RCC 7860 (cell line): ENCODE data around the gene LZTR1.

Experiments
- DNase-seq: peaks from one replicate; pipeline ENCODE4 v3.0.0-alpha.2; 2015; ENCODE audit warnings: low spot score
- FAIRE-seq: peaks from 2 replicates; lab custom pipeline; 2012; peaks lifted over from hg19 to GRCh38; lab: Jason Lieb, UNC

Gene LZTR1

DNA sequence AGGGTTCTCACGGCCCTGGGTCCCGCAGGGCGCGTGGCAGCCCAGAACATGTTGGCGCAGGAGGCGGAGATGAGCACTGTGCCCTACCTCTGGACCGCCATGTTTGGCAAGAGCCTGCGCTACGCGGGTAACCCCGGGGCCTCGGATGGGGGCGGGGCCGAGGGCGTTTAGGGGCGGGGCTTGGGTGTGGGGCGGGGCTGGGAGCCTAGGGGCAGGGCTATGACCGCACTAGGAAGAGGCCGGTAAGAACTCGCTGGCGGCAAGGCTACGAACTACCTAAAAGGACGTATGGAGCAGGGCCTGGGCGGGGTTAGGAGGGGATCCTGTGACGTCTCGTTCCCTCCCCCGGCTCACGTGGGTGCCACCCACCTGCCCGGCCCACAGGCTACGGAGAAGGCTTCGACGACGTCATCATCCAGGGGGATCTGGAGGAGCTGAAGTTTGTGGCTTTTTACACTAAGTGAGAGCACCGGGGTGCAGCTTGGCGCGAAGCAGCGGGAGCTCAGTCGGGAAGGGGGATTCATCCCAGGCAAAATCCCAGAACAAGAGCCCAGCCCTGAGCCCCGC lies 2.8 kb upstream of the LZTR1 start:
- no peak for FAIRE-seq
- DNase-seq, result no peak

- FAIRE-seq (no peak), DNase-seq (no peak)
Observed at GRCh38 chr22:20979940-20980453, 2.1 kb upstream of the LZTR1 start.

- FAIRE-seq, result no peak
- no peak for DNase-seq
Observed at GRCh38 chr22:20980523-20980922, 1.6 kb upstream of the LZTR1 start.

- no peak for FAIRE-seq
- no peak for DNase-seq
Observed at GRCh38 chr22:20980938-20981722, 967 bp upstream of the LZTR1 start.

GRCh38 chr22:20982563-20982882 lies 426 bp downstream of the LZTR1 start:
- DNase-seq (no peak), FAIRE-seq (no peak)

DNA sequence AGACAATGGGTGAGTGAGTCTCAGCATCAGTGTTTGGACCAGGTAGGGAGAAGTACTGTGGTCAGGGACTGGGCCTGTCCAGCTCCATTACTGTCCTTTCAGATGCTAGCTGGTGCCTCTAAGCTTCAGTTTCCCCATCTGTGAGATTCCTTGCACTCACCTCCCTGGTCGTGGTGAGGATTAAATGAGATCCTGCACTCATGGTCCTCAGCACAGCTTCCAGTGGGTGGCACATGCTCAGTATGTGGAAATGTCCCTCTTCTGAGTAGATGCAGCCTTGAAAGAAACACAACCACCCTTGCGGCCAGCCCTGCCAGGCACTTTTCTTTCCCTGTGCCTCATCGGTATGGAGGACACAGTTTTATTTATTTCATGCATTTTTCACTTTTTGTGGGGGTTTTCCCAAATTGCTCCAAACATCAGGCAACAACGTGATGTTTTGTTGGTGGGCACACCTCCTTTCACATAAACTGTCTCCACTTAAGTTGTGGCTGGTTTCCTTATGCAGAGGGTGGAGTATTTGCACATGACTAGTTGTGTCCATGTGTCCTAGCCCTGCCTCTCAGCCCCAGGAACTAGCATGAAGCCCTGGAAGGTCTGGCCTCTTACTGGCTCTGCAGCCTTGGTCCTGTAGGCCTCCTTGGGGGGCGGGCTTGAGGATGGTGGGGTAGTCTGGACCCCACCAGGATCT lies 1.1 kb downstream of the LZTR1 start:
- DNase-seq (no peak), FAIRE-seq (no peak)

- FAIRE-seq, result no peak
- DNase-seq, result no peak
Observed at GRCh38 chr22:20985720-20986119, 3.6 kb downstream of the LZTR1 start.

DNA sequence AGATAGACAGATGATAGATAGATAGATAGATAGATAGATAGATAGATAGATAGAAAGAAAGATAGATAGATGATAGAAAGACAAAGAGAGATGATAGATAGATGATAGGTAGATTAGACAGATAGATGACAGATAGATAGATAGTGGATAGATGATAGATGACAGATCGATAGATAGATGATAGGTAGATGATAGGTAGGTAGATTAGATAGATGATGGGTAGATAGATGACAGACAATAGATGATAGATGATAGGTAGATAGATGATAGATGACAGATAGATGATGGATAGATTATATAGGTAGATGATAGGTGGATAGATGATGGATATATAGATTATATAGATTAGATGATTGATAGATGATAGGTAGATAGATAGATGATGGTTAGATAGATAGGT lies 4.3 kb downstream of the LZTR1 start:
- no peak for FAIRE-seq
- DNase-seq, result no peak

DNA sequence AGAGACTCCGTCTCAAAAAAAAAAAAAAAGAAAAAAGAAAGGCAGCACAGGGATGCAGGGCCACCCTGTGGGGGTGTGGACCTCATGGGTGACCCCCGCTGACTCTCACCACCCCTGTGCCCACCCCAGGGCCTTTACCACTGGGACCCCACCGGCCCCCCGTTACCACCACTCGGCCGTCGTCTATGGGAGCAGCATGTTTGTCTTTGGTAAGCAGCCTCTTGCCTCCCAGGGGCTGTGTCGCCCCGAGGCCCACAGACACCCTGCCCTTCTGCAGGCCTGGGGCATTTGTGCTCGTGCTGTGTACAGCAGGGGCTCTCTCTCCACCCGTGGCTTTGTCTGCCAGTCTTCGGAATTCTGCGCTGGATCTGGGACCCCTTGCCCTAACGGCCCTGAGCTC lies 5.3 kb downstream of the LZTR1 start:
- no peak for DNase-seq
- no peak for FAIRE-seq

DNA sequence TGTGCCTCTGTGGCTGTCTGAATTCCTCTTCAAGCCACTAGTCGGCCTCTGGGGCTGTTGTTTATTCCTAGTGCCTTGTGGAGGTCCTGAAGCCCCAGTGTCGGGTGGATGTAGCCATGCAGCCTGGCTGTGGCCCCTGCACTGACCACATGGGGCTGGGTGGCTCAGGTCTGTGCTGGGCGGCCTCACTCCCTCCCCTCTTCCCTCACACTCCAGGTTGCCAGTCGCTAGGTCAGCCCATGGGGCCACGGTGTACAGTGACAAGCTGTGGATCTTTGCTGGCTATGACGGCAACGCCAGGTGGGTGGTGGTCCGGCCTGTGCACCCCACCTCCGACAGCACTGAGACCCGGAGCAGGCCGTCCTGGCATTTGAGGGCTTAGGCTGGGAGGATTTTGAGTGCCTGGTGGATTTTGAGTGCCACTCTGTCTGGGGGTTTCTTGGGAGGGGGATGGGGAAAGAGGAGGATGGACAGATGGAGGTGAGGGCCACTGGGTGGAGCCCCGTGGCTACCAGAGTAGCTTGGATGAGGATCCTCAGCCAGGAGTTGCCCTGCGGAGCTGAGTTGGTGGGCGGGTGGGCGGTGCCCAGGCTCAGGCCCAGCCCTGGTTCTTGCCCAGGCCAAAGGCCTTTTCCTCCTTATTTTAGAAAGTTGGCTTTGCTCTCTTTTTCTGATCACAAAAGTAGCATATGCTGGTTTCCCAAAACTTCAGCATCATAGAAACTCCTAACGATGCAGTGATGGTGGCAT lies 6.7 kb downstream of the LZTR1 start:
- DNase-seq (no peak), FAIRE-seq (no peak)

GRCh38 chr22:20989323-20990138 lies 7.4 kb downstream of the LZTR1 start:
- DNase-seq, result no peak

GRCh38 chr22:20990184-20991180 lies 8.4 kb downstream of the LZTR1 start:
- DNase-seq (no peak), FAIRE-seq (no peak)

More at GRCh38 chr22:20989323-20990138, 7.4 kb downstream of the LZTR1 start:
- no peak for FAIRE-seq

GRCh38 chr22:20991252-20992055 lies 9.4 kb downstream of the LZTR1 start:
- no peak for FAIRE-seq
- DNase-seq, result no peak

DNA sequence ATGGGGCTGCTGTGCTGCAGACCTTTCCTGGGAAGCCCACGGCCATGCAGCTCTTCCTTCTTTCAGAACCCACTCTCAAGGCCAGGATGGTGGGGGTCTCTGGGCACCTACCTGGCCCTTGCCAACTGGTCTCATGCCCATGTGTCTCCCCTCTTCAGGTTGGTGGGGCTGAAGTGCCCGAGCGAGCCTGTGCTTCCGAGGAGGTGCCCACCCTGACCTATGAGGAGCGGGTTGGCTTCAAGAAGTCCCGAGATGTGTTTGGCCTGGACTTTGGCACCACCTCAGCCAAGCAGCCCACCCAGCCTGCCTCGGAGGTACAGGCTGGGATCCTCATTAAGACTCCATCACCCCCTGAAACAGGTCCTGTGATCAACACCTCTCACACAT lies 10.0 kb downstream of the LZTR1 start:
- no peak for DNase-seq
- no peak for FAIRE-seq

GRCh38 chr22:20992456-20993303 lies 10.6 kb downstream of the LZTR1 start:
- no peak for DNase-seq
- FAIRE-seq, result no peak

- FAIRE-seq (no peak), DNase-seq (no peak)
Observed at GRCh38 chr22:20993304-20994127, 11.4 kb downstream of the LZTR1 start.
